Prostate gland (tissue), 2 donors: ENCODE results near the gene ANKRD40CL. TPM values are rescaled to one million over a fixed set of nuclear protein-coding genes. Genes with fewer than 3 reads are reported as not detected.
"Not testable (repeated sequence)": the region's sequence is repeated elsewhere in the genome, so short reads cannot be mapped to it uniquely, and the experiment has no call there.

Experiments used
- DNase-seq: peaks from one replicate; pipeline ENCODE4 v3.0.0-alpha.2; 2019; ENCODE audit warnings: low spot score
- H3K27ac ChIP-seq, 2 donors: fragments of 200-600 bp; sonication (generic); 2 replicates each; pipeline ENCODE4 v1.5.1; 2017 to 2019
- H3K27me3 ChIP-seq: fragments of 200-600 bp; sonication (generic); replicated peaks from 2 replicates; pipeline ENCODE4 v1.5.1; 2019; ENCODE audit not compliant: insufficient read depth
- H3K36me3 ChIP-seq, 2 donors: fragments of 200-600 bp; sonication (generic); 1 replicate in 1 of 2; 2 replicates in 1 of 2; pipeline versions ENCODE4 v1.5.1 to v1.8.1; 2017 to 2019
- H3K4me1 ChIP-seq: fragments of 200-600 bp; sonication (generic); replicated peaks from 2 replicates; pipeline ENCODE4 v1.5.1; 2019
- H3K4me3 ChIP-seq, 2 donors: fragments of 200-600 bp; sonication (generic); 2 replicates each; pipeline ENCODE4 v1.5.1; 2017 to 2019
- H3K9me3 ChIP-seq: fragments of 200-600 bp; sonication (generic); 2 replicates; pipeline ENCODE4 v1.5.1; 2017
- CTCF ChIP-seq, 4 experiments: fragments of 200-600 bp in 2 of 4; fragments of 450-650 bp in 2 of 4; sonication (generic) in 2 of 4; IDR thresholded peaks; 1 replicate in 3 of 4; 2 replicates in 1 of 4; pipeline ENCODE4 v1.5.1; 2016 to 2019; ENCODE audit warnings: antibody characterized with exemption in 4 of 4, mild to moderate bottlenecking in 2 of 4, moderate library complexity in 2 of 4
- POLR2A ChIP-seq: fragments of 450-650 bp; IDR thresholded peaks from one replicate; pipeline ENCODE4 v1.6.1; 2016; ENCODE audit warnings: antibody characterized with exemption, mild to moderate bottlenecking
- POLR2AphosphoS5 ChIP-seq: sonication (generic); formaldehyde crosslinking; IDR thresholded peaks from one replicate; pipeline ENCODE4 v1.6.1; 2017; ENCODE audit warnings: antibody characterized with exemption
- WGBS: methylation state at CpG from one replicate; pipeline ENCODE4 v1.1.5; 2018; 5-methylcytosine and 5-hydroxymethylcytosine counted together
- intact Hi-C: fragments of 100-400 bp; cut with DNase I; formaldehyde crosslinking; loops from one replicate; pipeline ENCODE4 v1.14.2; 2022
- total RNA-seq, 2 donors: library from RNA; depleted of rRNA; stranded (reverse); fragments of >200 nt; gene quantifications; one replicate each; pipeline ENCODE4 v1.1.0, GENCODE V29; 2016

ANKRD40CL gene
- total RNA-seq, 2 donors from 2014 or later, result not detected

GRCh38 chr17:50808413-50808812, 41.1 kb upstream of the ANKRD40CL start:
- Histone ChIP-seq H3K27ac (no peak overlapping the region), H3K4me3 (no peak overlapping the region), H3K27me3 (no peaks in the 10 kb centered on the region), H3K9me3 (no peaks in the 10 kb centered on the region), H3K4me1 (no peaks in the 10 kb centered on the region), H3K36me3 (no peaks in the 10 kb centered on the region)
- WGBS, result 96% methylated on average over 7 of the region's 7 CpGs
- no peak for DNase-seq
- TF ChIP-seq POLR2A, result no peak
- TF ChIP-seq POLR2AphosphoS5, result no peak
- no peak for TF ChIP-seq CTCF (IDR thresholded peaks at IDR 0.05)
- intact Hi-C loops, result no loop called here

- 91% methylated on average over 5 of the region's 5 CpGs for WGBS
- no peak for TF ChIP-seq CTCF (IDR thresholded peaks at IDR 0.05)
- TF ChIP-seq POLR2AphosphoS5, result no peak
- no peak for TF ChIP-seq POLR2A
These were observed 40.4 kb upstream of the ANKRD40CL start for GRCh38 chr17:50807675-50808074.

GRCh38 chr17:50807009-50807408, 39.7 kb upstream of the ANKRD40CL start:
- Histone ChIP-seq H3K4me1 (no peaks in the 10 kb centered on the region), H3K27ac (no peak overlapping the region), H3K4me3 (no peak overlapping the region), H3K27me3 (no peaks in the 10 kb centered on the region), H3K36me3 (no peaks in the 10 kb centered on the region), H3K9me3 (no peaks in the 10 kb centered on the region)
- WGBS, result 78% methylated on average over 2 of the region's 2 CpGs
- no peak for TF ChIP-seq CTCF (IDR thresholded peaks at IDR 0.05)
- no peak for TF ChIP-seq POLR2A
- TF ChIP-seq POLR2AphosphoS5, result no peak
- no peak for DNase-seq
- intact Hi-C loops, result no loop called here

More at GRCh38 chr17:50807675-50808074, 40.4 kb upstream of the ANKRD40CL start:
- Histone ChIP-seq H3K4me3 (no peak overlapping the region), H3K4me1 (no peaks in the 10 kb centered on the region), H3K27ac (no peak overlapping the region), H3K36me3 (no peaks in the 10 kb centered on the region), H3K9me3 (no peaks in the 10 kb centered on the region), H3K27me3 (no peaks in the 10 kb centered on the region)
- intact Hi-C loops, result no loop called here
- no peak for DNase-seq

GRCh38 chr17:50806141-50806643, 38.9 kb upstream of the ANKRD40CL start:
- Histone ChIP-seq H3K9me3 (no peaks in the 10 kb centered on the region), H3K4me1 (no peaks in the 10 kb centered on the region), H3K27ac (no peak overlapping the region), H3K27me3 (no peaks in the 10 kb centered on the region), H3K4me3 (no peak overlapping the region), H3K36me3 (no peaks in the 10 kb centered on the region)
- TF ChIP-seq POLR2AphosphoS5, result no peak
- no peak for TF ChIP-seq CTCF (IDR thresholded peaks at IDR 0.05)
- no peak for TF ChIP-seq POLR2A
- WGBS, result 55% methylated on average over 11 of the region's 11 CpGs
- DNase-seq, result no peak
- intact Hi-C loops, result no loop called here

GRCh38 chr17:50805486-50805885, 38.2 kb upstream of the ANKRD40CL start:
- no peaks in the 10 kb centered on the region for H3K36me3 ChIP-seq
- WGBS, result 81% methylated on average over 6 of the region's 6 CpGs
- no peak overlapping the region for H3K27ac ChIP-seq
- TF ChIP-seq CTCF (IDR thresholded peaks at IDR 0.05) (no peak), POLR2A (no peak), POLR2AphosphoS5 (no peak)
- intact Hi-C loops, result no loop called here
- no peaks in the 10 kb centered on the region for H3K27me3 ChIP-seq
- no peaks in the 10 kb centered on the region for H3K9me3 ChIP-seq
- no peak overlapping the region for H3K4me3 ChIP-seq
- no peak for DNase-seq
- H3K4me1 ChIP-seq, result no peaks in the 10 kb centered on the region

GRCh38 chr17:50804749-50805475, 37.6 kb upstream of the ANKRD40CL start:
- H3K27me3 ChIP-seq, H3K27ac ChIP-seq, intact Hi-C loops, DNase-seq, H3K4me3 ChIP-seq, H3K4me1 ChIP-seq, H3K9me3 ChIP-seq, H3K36me3 ChIP-seq: not testable (repeated sequence)
- 97% methylated on average over 13 of the region's 13 CpGs for WGBS
